HCT116 (cell line): ENCODE results near the gene GNA12.

Experiments
- REST ChIP-seq: IDR thresholded peaks from 2 replicates; pipeline ENCODE4 v1.6.1; 2012; ENCODE audit warnings: low read depth
- SP1 ChIP-seq: IDR thresholded peaks from 2 replicates; pipeline ENCODE4 v1.6.1; 2012; ENCODE audit warnings: low read depth

- TF ChIP-seq SP1 (no peak), REST (no peak)
These were observed 35.2 kb upstream of the GNA12 start for GRCh38 chr7:2879354-2879753.
